SU-DHL-6 (cell line): ENCODE measurements around the gene BTNL2.

Source experiments
- H2AFZ ChIP-seq: fragments of 200-600 bp; sonication (generic); 2 replicates; pipeline ENCODE4 v1.6.1; 2014; ENCODE audit warnings: low read depth, mild to moderate bottlenecking, moderate library complexity, mixed read lengths, antibody characterized with exemption, low read length; ENCODE audit not compliant: severe bottlenecking
- H3F3A ChIP-seq: fragments of 200-600 bp; shearing (Covaris generic); 2 replicates; pipeline ENCODE4 v1.6.0; 2016; ENCODE audit warnings: antibody characterized with exemption, mild to moderate bottlenecking; ENCODE audit not compliant: insufficient read depth
- H3K27ac ChIP-seq: fragments of 200-600 bp; sonication (generic); 2 replicates; pipeline ENCODE4 v1.5.1; 2016; ENCODE audit warnings: low read depth, mild to moderate bottlenecking, low read length, moderate library complexity, mixed read lengths
- H3K27me3 ChIP-seq: fragments of 200-600 bp; sonication (generic), shearing (Covaris generic); 2 replicates; pipeline ENCODE4 v1.6.0; 2014; ENCODE audit warnings: mild to moderate bottlenecking, low read length
- H3K36me3 ChIP-seq: fragments of 200-600 bp; sonication (generic); 2 replicates; pipeline ENCODE4 v1.6.1; 2014; ENCODE audit warnings: mild to moderate bottlenecking, low read length, mixed read lengths
- H3K4me2 ChIP-seq: fragments of 300-600, 200-600 bp; shearing (Covaris generic), sonication (generic); 2 replicates; pipeline ENCODE4 v1.6.0; 2014; ENCODE audit warnings: low read length, low read depth, mild to moderate bottlenecking; ENCODE audit not compliant: poor library complexity, severe bottlenecking
- H3K4me3 ChIP-seq: fragments of 200-600 bp; sonication (generic); 2 replicates; pipeline ENCODE4 v1.5.1; 2014; ENCODE audit warnings: antibody characterized with exemption, low read length, mild to moderate bottlenecking, mixed read lengths; ENCODE audit not compliant: insufficient read depth, poor library complexity, severe bottlenecking
- H3K79me2 ChIP-seq: fragments of 200-600 bp; sonication (generic); 2 replicates; pipeline ENCODE4 v1.6.1; 2014; ENCODE audit warnings: mild to moderate bottlenecking, low read length, moderate library complexity; ENCODE audit not compliant: insufficient read depth
- H3K9ac ChIP-seq: fragments of 200-600 bp; sonication (generic); 2 replicates; pipeline ENCODE4 v1.7.0; 2014; ENCODE audit warnings: mild to moderate bottlenecking, low read length
- H3K9me2 ChIP-seq: fragments of 200-600 bp; sonication (generic); replicated peaks from 2 replicates; pipeline ENCODE4 v1.6.1; 2014; ENCODE audit warnings: low read length; ENCODE audit not compliant: insufficient read depth
- H3K9me3 ChIP-seq: fragments of 200-600 bp; sonication (generic); 2 replicates; pipeline ENCODE4 v1.6.1; 2014; ENCODE audit warnings: low read length, mixed read lengths; ENCODE audit not compliant: insufficient read depth
- H4K20me1 ChIP-seq: fragments of 200-600 bp; sonication (generic); 2 replicates; pipeline ENCODE4 v1.6.1; 2014; ENCODE audit warnings: low read depth, mild to moderate bottlenecking, antibody characterized with exemption, low read length, moderate library complexity, mixed read lengths
- CTCF ChIP-seq: fragments of 200-600 bp; sonication (generic); IDR thresholded peaks from one replicate; pipeline ENCODE4 v1.5.1; 2017; ENCODE audit warnings: antibody characterized with exemption, mild to moderate bottlenecking, low read length, moderate library complexity; ENCODE audit not compliant: insufficient read depth, poor library complexity, severe bottlenecking
- EZH2phosphoT487 ChIP-seq: fragments of 200-600 bp; sonication (generic), shearing (Covaris generic); conservative IDR thresholded peaks from 2 replicates; pipeline ENCODE4 v1.6.1; 2018; ENCODE audit warnings: mild to moderate bottlenecking, antibody characterized with exemption, low read length, moderate library complexity, mixed read lengths

Gene BTNL2

GRCh38 chr6:32411566-32412327 lies 4.8 kb upstream of the BTNL2 start:
- no peak overlapping the region for H3K4me3 ChIP-seq
- no peaks in the 10 kb centered on the region for H3K27me3 ChIP-seq
- H3K9ac ChIP-seq = no peak overlapping the region
- no peaks in the 10 kb centered on the region for H3F3A ChIP-seq
- no peak overlapping the region for H2AFZ ChIP-seq
- H3K27ac ChIP-seq = no peak overlapping the region
- no peaks in the 10 kb centered on the region for H3K9me3 ChIP-seq
- no peaks in the 10 kb centered on the region for H4K20me1 ChIP-seq
- no peak overlapping the region for H3K4me2 ChIP-seq
- no peak for TF ChIP-seq CTCF
- TF ChIP-seq EZH2phosphoT487 = no peak
- no peaks in the 10 kb centered on the region for H3K9me2 ChIP-seq
- H3K79me2 ChIP-seq = no peaks in the 10 kb centered on the region
- H3K36me3 ChIP-seq = no peaks in the 10 kb centered on the region

GRCh38 chr6:32410906-32411305 lies 3.9 kb upstream of the BTNL2 start:
- Histone ChIP-seq H4K20me1 (no peaks in the 10 kb centered on the region), H3K4me3 (no peak overlapping the region), H3K79me2 (no peaks in the 10 kb centered on the region), H3F3A (no peaks in the 10 kb centered on the region), H2AFZ (no peak overlapping the region), H3K27me3 (no peaks in the 10 kb centered on the region), H3K9ac (no peak overlapping the region), H3K27ac (no peak overlapping the region), H3K9me3 (no peaks in the 10 kb centered on the region), H3K36me3 (no peaks in the 10 kb centered on the region), H3K4me2 (no peak overlapping the region), H3K9me2 (no peaks in the 10 kb centered on the region)
- TF ChIP-seq CTCF (no peak), EZH2phosphoT487 (no peak)

GRCh38 chr6:32406197-32406596 lies 784 bp downstream of the BTNL2 start:
- H3K27me3 ChIP-seq = no peaks in the 10 kb centered on the region
- H3F3A ChIP-seq = no peaks in the 10 kb centered on the region
- H3K4me2 ChIP-seq = no peak overlapping the region
- no peaks in the 10 kb centered on the region for H3K9me2 ChIP-seq
- H3K36me3 ChIP-seq = no peaks in the 10 kb centered on the region
- H3K79me2 ChIP-seq = no peaks in the 10 kb centered on the region
- no peak overlapping the region for H3K27ac ChIP-seq
- no peaks in the 10 kb centered on the region for H3K9me3 ChIP-seq
- H3K4me3 ChIP-seq = no peak overlapping the region
- no peaks in the 10 kb centered on the region for H4K20me1 ChIP-seq
- no peak overlapping the region for H2AFZ ChIP-seq
- no peak overlapping the region for H3K9ac ChIP-seq
- TF ChIP-seq CTCF = no peak
- TF ChIP-seq EZH2phosphoT487 = no peak
